Coronary artery (tissue), 2 donors: ENCODE measurements around the gene TMEM38A.
A peak's percentile ranks its signal among the peaks of the same experiment; 100 is the strongest.
"Not testable (repeated sequence)": the region's sequence is repeated elsewhere in the genome, so short reads cannot be mapped to it uniquely, and the experiment has no call there.

Experiments used
- DNase-seq: peaks from one replicate; pipeline ENCODE4 v3.0.0-alpha.2; 2017; ENCODE audit warnings: low spot score
- H3K27ac ChIP-seq, 2 donors: fragments of 200-600 bp; sonication (generic); one replicate each; pipeline ENCODE4 v1.5.1; 2016 to 2019
- H3K4me3 ChIP-seq: fragments of 200-600 bp; sonication (generic); 2 replicates; pipeline ENCODE4 v1.5.1; 2016; ENCODE audit warnings: mild to moderate bottlenecking, moderate library complexity
- TF ChIP-seq, protein P1 (sequence below): fragments of 200-600 bp; sonication (generic); IDR thresholded peaks from one replicate; pipeline ENCODE4 v1.5.1; 2019; ENCODE audit warnings: antibody characterized with exemption

The TMEM38A gene

DNA sequence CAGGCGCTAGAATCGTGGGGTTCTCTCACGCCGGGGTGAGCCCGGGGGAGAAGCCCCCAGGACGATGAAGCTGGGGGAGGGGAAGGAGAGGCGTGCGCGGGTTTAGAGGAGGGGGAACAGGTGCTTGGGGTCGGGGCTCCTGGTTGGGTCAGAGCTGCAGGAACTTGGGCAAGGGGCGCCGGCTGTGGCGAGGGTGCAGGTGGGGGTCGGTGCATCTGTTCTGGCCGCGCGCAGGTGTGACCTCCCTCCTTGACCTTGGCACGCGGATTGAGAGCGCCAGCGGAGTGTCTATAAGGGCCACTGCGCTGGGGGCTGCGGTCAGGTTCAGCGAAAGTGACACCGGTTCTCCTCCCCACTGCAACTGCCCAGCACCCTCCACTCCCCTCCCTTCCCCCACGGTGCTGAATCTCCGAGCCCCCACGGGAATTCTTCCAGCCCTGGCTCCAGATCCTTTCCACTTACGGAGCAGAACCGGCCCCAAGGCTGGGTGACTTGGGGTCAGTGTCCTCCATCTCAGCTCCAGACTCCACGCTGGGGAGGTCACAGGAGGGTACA lies 618 bp downstream of the TMEM38A start:
- Histone ChIP-seq H3K27ac (peak overlapping the region; percentile 62 to 96), H3K4me3 (peak overlapping the region; percentile 86)
- TF ChIP-seq, protein P1, sequence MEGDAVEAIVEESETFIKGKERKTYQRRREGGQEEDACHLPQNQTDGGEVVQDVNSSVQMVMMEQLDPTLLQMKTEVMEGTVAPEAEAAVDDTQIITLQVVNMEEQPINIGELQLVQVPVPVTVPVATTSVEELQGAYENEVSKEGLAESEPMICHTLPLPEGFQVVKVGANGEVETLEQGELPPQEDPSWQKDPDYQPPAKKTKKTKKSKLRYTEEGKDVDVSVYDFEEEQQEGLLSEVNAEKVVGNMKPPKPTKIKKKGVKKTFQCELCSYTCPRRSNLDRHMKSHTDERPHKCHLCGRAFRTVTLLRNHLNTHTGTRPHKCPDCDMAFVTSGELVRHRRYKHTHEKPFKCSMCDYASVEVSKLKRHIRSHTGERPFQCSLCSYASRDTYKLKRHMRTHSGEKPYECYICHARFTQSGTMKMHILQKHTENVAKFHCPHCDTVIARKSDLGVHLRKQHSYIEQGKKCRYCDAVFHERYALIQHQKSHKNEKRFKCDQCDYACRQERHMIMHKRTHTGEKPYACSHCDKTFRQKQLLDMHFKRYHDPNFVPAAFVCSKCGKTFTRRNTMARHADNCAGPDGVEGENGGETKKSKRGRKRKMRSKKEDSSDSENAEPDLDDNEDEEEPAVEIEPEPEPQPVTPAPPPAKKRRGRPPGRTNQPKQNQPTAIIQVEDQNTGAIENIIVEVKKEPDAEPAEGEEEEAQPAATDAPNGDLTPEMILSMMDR = no peak
- DNase-seq = peak; percentile 83

DNA sequence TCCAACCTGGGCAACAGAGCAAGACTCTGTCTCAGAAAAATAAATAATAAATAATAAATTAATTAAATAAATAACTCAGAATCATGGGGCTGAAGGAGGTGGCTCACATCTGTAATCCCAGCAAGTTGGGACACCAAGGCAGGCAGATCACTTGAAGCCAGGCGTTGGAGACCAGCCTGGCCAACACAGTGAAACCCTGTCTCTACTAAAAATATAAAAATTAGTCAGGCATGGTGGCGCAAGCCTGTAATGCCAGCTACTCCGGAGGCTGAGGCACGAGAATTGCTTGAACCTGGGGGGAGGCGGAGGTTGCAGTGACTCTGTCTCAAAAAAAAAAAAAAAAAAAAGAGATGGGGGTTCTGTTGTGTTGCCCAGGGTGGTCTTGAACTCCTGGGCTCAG lies 7.2 kb downstream of the TMEM38A start:
- no peak overlapping the region for H3K4me3 ChIP-seq
- H3K27ac ChIP-seq = no peak overlapping the region
- DNase-seq = no peak
- TF ChIP-seq, protein P1 = no peak

DNA sequence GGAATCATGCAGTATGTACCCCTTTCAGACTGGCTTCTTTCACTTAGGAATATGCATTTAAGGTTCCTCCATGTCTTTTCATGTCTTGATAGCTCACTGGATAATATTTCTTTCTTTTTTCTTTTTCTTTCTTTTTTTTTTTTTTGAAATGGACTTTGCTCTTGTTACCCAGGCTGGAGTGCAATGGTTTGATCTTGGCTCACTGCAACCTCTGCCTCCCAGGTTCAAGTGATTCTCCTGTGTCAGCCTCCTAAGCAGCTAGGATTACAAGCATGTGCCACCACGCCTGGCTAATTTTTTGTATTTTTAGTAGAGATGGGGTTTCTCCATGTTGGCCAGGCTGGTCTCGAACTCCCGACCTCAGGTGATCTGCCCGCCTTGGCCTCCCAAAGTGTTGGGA lies 7.8 kb downstream of the TMEM38A start:
- DNase-seq, H3K4me3 ChIP-seq, H3K27ac ChIP-seq: not testable (repeated sequence)

DNA sequence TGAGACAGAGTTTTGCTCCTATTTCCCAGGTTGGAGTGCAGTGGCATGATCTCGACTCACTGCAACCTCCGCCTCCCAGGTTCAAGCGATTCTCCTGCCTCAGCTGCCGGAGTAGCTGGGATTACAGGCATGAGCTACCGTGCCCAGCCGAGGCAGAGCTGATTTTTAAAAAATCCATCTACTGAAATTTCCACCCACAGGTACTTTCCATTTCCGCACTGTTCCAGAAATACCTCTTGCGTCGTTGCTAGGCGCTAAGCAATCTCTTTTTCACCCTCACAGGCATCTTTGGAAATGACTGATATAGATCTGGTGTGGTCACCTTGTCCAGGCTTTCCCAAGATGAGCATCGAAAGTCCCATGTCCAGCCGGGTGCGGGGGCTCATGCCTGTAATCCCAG lies 9.4 kb downstream of the TMEM38A start:
- TF ChIP-seq, protein P1 = no peak
- no peak overlapping the region for H3K4me3 ChIP-seq
- H3K27ac ChIP-seq = no peak overlapping the region
- DNase-seq = no peak

DNA sequence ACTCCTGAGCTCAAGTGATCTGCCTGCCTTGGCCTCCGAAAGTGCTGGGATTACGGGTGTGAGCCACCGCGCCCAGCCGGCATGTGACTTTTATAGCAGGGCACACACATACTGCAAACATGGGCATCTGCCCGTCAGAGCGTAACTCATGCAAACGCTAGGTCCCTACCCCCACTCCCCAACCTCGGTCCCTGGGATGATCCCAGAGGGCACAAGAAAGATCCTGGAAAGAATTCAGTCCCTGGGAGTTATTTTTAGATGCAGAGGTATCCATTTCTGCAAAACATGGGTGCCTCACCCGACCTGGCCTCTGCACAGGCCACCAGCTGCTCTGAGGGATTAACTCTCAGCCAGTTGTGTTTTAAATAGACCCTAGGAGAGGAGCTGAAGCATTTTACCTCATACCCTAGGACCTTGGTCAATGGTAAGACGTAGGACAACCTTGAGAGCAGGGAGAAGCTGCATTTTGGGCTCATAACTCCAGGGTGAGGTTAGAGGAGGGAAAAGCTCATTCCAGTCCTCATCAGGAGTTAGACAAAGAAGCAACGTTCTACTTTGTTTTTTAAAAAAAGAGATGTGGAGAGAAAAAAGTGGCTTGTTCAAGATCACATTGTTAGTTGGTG lies 10.8 kb downstream of the TMEM38A start:
- Histone ChIP-seq H3K4me3 (no peak overlapping the region), H3K27ac (no peak overlapping the region)
- DNase-seq = no peak
- TF ChIP-seq, protein P1 = no peak

DNA sequence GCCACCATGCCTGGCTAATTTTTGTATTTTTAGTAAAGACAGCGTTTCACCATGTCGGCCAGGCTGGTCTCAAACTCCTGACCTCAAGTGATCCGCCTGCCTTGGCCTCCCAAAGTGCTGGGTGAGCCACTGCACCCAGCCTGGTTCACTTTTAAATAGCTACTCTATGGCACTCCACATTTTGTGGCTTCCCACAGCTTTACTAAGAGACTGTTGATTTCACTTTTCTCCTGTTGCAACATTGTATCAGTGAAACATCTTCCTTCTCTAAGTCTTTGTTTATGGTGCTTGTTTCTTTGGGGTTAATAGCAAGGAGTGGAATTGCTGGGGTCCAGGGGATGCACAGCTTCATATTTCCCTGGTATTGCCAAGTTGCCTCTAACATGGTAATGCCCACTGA lies 12.3 kb downstream of the TMEM38A start:
- no peak overlapping the region for H3K4me3 ChIP-seq
- TF ChIP-seq, protein P1 = no peak
- no peak overlapping the region for H3K27ac ChIP-seq

DNA sequence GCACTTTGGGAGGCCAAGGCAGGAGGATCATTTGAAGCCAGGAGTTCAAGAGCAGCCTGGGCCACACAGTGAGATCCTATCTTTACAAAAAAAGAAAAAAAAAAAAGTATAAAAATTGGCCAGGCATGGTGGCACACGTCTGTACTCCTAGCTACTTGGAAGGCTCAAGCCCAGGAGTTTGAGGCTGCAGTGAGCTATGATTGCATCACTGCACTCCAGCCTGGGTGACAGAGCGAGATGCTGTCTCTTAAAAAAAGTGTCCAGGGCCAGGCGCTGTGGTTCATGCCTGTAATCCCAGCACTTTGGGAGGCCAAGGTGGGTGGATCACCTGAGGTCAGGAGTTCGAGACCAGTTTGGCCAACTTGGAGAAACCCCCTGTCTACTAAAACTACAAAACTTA lies 12.9 kb downstream of the TMEM38A start:
- not testable (repeated sequence) for DNase-seq

More for the DNA sequence above, 12.3 kb downstream of the TMEM38A start:
- no peak for DNase-seq

DNA sequence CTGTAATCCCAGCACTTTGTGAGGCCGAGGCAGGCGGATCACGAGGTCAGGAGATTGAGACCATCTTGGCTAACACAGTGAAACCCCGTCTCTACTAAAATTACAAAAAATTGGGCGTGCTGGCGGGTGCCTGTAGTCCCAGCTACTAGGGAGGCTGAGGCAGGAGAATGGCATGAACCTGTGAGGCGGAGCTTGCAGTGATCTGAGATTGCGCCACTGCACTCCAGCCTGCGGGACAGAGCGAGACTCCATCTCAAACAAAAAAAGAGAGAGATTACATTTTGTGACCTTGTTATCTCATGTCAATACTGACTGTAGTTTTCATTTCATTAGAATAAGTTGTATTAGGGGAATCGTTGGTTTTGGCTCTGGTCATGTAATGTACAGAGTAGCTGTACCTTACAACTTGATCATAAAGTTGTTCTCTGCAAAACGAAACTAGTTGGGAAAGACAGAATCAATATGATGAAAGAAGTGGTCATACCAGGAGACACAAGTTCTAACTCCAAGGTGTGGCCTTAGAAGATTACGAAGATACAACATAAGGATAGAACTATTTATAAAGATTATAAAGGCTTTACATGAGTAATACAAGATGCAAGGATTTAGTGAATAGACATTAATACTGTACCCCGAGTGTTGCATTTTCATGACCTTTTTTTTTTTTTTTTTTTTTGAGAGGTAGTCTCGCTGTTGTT lies 15.3 kb downstream of the TMEM38A start:
- no peak overlapping the region for H3K27ac ChIP-seq
- no peak overlapping the region for H3K4me3 ChIP-seq
- TF ChIP-seq, protein P1 = no peak
- DNase-seq = no peak

More for the DNA sequence above, 12.9 kb downstream of the TMEM38A start:
- H3K27ac ChIP-seq, H3K4me3 ChIP-seq: not testable (repeated sequence)
